Measurements from ENCODE around the gene PAK2. TPM values are rescaled to one million over a fixed set of nuclear protein-coding genes. Genes with fewer than 3 reads are reported as not detected.
"Not testable (repeated sequence)": the region's sequence is repeated elsewhere in the genome, so short reads cannot be mapped to it uniquely, and the experiment has no call there.

Gene PAK2
- total and polyA plus RNA-seq, 2 experiments from 2014 or later: 24.3 to 49.4 TPM

GRCh38 chr3:196829651-196830050 lies 90.0 kb downstream of the PAK2 start:
- not testable (repeated sequence) for H3F3A ChIP-seq (replicated peaks; ENCODE audit: low read depth); H3K9me3 Mint-ChIP-seq
- peaks cover 14% of the 10 kb centered on the region; the same call in 1 of the 2 replicates for H3K36me3 ChIP-seq (ENCODE audit: insufficient read depth)

DNA sequence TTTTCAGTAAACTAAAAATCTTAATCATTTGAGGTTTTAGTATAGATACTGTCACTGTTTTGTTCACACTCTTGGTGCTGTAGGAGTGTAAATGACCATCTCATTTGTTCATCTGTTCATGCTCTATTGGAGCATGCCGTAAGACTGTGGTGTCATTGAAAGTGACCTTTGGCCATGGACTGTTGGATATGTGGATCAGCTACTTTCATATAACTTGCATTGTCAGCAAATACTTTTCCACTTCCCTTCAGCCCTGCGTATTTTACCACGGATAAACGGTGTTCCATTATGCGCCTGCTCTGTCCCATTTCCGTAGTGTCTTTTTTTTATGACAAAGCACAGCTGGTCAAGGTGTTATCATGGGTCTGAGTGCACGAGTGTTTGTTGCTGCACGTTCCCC lies 95.4 kb downstream of the PAK2 start:
- TF ChIP-seq JUNB (IDR thresholded peaks at IDR 0.05; ENCODE audit: unreplicated experiment) (no peak), ZNF114 (CRISPR knock-in tag; IDR thresholded peaks at IDR 0.05) (no peak), REST (IDR thresholded peaks at IDR 0.05; ENCODE audit: unreplicated experiment) (no peak)
- Mint-ChIP-seq H3K9me3 (no peaks in the 10 kb centered on the region), H3K36me3 (ENCODE audit: low read depth) (0 out of 3 replicates have a peak, but pooled peaks cover 6% of the 10 kb centered on the region), H3K27me3 (ENCODE audit: insufficient read depth, low read depth, poor library complexity) (peaks cover 3% of the 10 kb centered on the region), H3K27ac (no peak overlapping the region), H3K4me1 (no peaks in the 10 kb centered on the region), H3K4me3 (no peak overlapping the region)
- Histone ChIP-seq H3K4me1 (ENCODE audit: insufficient read depth) (no peaks in the 10 kb centered on the region), H3F3A (replicated peaks; ENCODE audit: low read depth) (no peaks in the 10 kb centered on the region), H3K36me3 (ENCODE audit: insufficient read depth) (peaks cover 10% of the 10 kb centered on the region; the same call in 1 of the 2 replicates), H3K27me3 (ENCODE audit: insufficient read depth) (no peaks in the 10 kb centered on the region), H2AFZ (no peak overlapping the region), H3K4me3 (no peak overlapping the region), H3K9me2 (ENCODE audit: insufficient read depth) (no peaks in the 10 kb centered on the region), H3K79me2 (replicated peaks; ENCODE audit: insufficient read depth) (no peaks in the 10 kb centered on the region), H3K27ac (ENCODE audit: low read depth) (no peak overlapping the region), H3K4me2 (no peak overlapping the region), H4K20me1 (replicated peaks; ENCODE audit: insufficient read depth) (no peaks in the 10 kb centered on the region; the same call in none of the 2 replicates)
- DNase-seq (ENCODE audit: low spot score): no peak
- no peak for ATAC-seq

More at GRCh38 chr3:196829651-196830050, 90.0 kb downstream of the PAK2 start:
- not testable (repeated sequence) for H3K9me2 ChIP-seq (ENCODE audit: insufficient read depth); ATAC-seq; H3K4me1 Mint-ChIP-seq; H3K27ac Mint-ChIP-seq; H3K27me3 Mint-ChIP-seq (ENCODE audit: insufficient read depth, low read depth, poor library complexity); H3K4me3 Mint-ChIP-seq; H3K4me1 ChIP-seq (ENCODE audit: insufficient read depth); H3K27ac ChIP-seq (ENCODE audit: low read depth); H3K27me3 ChIP-seq (ENCODE audit: insufficient read depth); H3K4me2 ChIP-seq; H2AFZ ChIP-seq; DNase-seq (ENCODE audit: low spot score); H3K79me2 ChIP-seq (replicated peaks; ENCODE audit: insufficient read depth); H4K20me1 ChIP-seq (replicated peaks; ENCODE audit: insufficient read depth); H3K4me3 ChIP-seq
- peaks cover 27% of the 10 kb centered on the region for H3K36me3 Mint-ChIP-seq (ENCODE audit: low read depth)

DNA sequence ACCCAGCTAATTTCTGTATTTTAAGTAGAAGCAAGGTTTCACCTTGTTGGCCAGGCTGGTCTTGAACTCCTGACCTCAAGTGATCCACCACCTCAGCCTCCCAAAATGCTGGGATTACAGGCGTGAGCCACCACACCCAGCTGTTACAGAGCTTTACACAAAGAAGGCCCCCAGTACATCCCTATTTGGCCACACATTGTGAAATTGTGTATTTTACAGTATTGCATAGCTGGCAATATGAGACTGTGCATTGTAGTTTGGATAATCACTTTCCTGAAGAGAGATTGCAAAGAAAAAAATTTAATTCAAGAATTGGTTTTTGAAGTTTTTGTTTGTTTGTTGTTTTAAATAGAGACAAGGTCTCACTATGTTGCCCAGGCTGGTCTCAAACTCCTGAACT lies 97.0 kb downstream of the PAK2 start:
- H3K27ac ChIP-seq (ENCODE audit: low read depth); H3K4me1 ChIP-seq (ENCODE audit: insufficient read depth); H3K4me3 Mint-ChIP-seq; H3F3A ChIP-seq (replicated peaks; ENCODE audit: low read depth); H3K4me3 ChIP-seq; H3K9me3 Mint-ChIP-seq; H3K79me2 ChIP-seq (replicated peaks; ENCODE audit: insufficient read depth); H3K4me2 ChIP-seq; H3K27ac Mint-ChIP-seq; ATAC-seq; H3K36me3 Mint-ChIP-seq (ENCODE audit: low read depth); DNase-seq (ENCODE audit: low spot score); H3K4me1 Mint-ChIP-seq; H3K27me3 ChIP-seq (ENCODE audit: insufficient read depth); H3K27me3 Mint-ChIP-seq (ENCODE audit: insufficient read depth, low read depth, poor library complexity); H3K9me2 ChIP-seq (ENCODE audit: insufficient read depth); H2AFZ ChIP-seq; H3K36me3 ChIP-seq (ENCODE audit: insufficient read depth); H4K20me1 ChIP-seq (replicated peaks; ENCODE audit: insufficient read depth): not testable (repeated sequence)

Measured in GM23338 (cell line).